Endothelial cell of hepatic sinusoid (primary cell): ENCODE data around the gene MAP4K1.
"Not testable (repeated sequence)": the region's sequence is repeated elsewhere in the genome, so short reads cannot be mapped to it uniquely, and the experiment has no call there.

Experiments
- in situ Hi-C: cut with HindIII; loops from 2 replicates; pipeline ENCODE4 v1.10.0; 2017; ENCODE audit warnings: low sequenced_read_pairs

Gene MAP4K1

GRCh38 chr19:38579304-38579703, 38.4 kb downstream of the MAP4K1 start:
- in situ Hi-C loops = not testable (repeated sequence)

GRCh38 chr19:38577826-38578225, 39.9 kb downstream of the MAP4K1 start:
- in situ Hi-C loops = no loop called here

- in situ Hi-C loops = no loop called here
Observed at GRCh38 chr19:38571682-38572081, 46.1 kb downstream of the MAP4K1 start.

- in situ Hi-C loops = no loop called here
Observed at GRCh38 chr19:38569368-38569983, 48.3 kb downstream of the MAP4K1 start.

- in situ Hi-C loops = no loop called here
Observed at GRCh38 chr19:38565691-38566105, 52.1 kb downstream of the MAP4K1 start.

- in situ Hi-C loops = no loop called here
Observed at GRCh38 chr19:38564981-38565690, 52.6 kb downstream of the MAP4K1 start.

- in situ Hi-C loops = no loop called here
Observed at GRCh38 chr19:38563475-38563874, 54.3 kb downstream of the MAP4K1 start.

- in situ Hi-C loops = no loop called here
Observed at GRCh38 chr19:38562096-38562495, 55.7 kb downstream of the MAP4K1 start.

GRCh38 chr19:38561658-38562057, 56.1 kb downstream of the MAP4K1 start:
- in situ Hi-C loops = no loop called here

- in situ Hi-C loops = no loop called here
Observed at GRCh38 chr19:38561053-38561606, 56.6 kb downstream of the MAP4K1 start.

- in situ Hi-C loops = no loop called here
Observed at GRCh38 chr19:38559428-38560401, 58.0 kb downstream of the MAP4K1 start.

- in situ Hi-C loops = not testable (repeated sequence)
Observed at GRCh38 chr19:38558933-38559332, 58.8 kb downstream of the MAP4K1 start.

- in situ Hi-C loops = no loop called here
Observed at GRCh38 chr19:38557205-38557799, 60.5 kb downstream of the MAP4K1 start.

- in situ Hi-C loops = no loop called here
Observed at GRCh38 chr19:38556521-38557174, 61.1 kb downstream of the MAP4K1 start.

GRCh38 chr19:38555200-38555599, 62.6 kb downstream of the MAP4K1 start:
- in situ Hi-C loops = no loop called here

- in situ Hi-C loops = no loop called here
Observed at GRCh38 chr19:38554676-38555141, 63.0 kb downstream of the MAP4K1 start.

- in situ Hi-C loops = not testable (repeated sequence)
Observed at GRCh38 chr19:38553239-38553638, 64.5 kb downstream of the MAP4K1 start.

- in situ Hi-C loops = no loop called here
Observed at GRCh38 chr19:38551450-38551813, 66.3 kb downstream of the MAP4K1 start.

GRCh38 chr19:38550376-38550775, 67.4 kb downstream of the MAP4K1 start:
- in situ Hi-C loops = no loop called here

- in situ Hi-C loops = no loop called here
Observed at GRCh38 chr19:38549942-38550341, 67.8 kb downstream of the MAP4K1 start.
